GM12878 (cell line): ENCODE measurements around the gene ULBP3. TPM values are rescaled to one million over a fixed set of nuclear protein-coding genes. Genes with fewer than 3 reads are reported as not detected.

ENCODE experiments used
- ATAC-seq: fragments of 200-7000 bp; cut with Tn5 transposase; 3 replicates; pipeline ENCODE4 v1.9.1; 2020; ENCODE audit warnings: mild to moderate bottlenecking, moderate library complexity
- BruUV-seq: library from RNA; stranded (reverse); fragments of 400-500 nt; replicated peaks from 2 replicates; lab custom pipeline; 2021; lab: Mats Ljungman, UMichigan
- CTCF ChIA-PET: fragments of 300-600 bp; sonication (Branson Sonifier 250); formaldehyde crosslinking; extraction: SDS; loops from one replicate; lab custom pipeline; 2021; ENCODE audit warnings: inconsistent platforms; lab: Yijun Ruan, JAX
- POLR2A ChIA-PET: fragments of 350-600 bp; formaldehyde crosslinking; extraction: SDS; loops from one replicate; lab custom pipeline; 2021; ENCODE audit warnings: inconsistent platforms; lab: Charles Lee
- RAD21 ChIA-PET: fragments of 300-600 bp; sonication (Branson Sonifier 250); formaldehyde crosslinking; loops from one replicate; lab custom pipeline; 2023; ENCODE audit warnings: antibody characterized with exemption; ENCODE audit not compliant: unreplicated experiment; lab: Charles Lee
- SMC1A ChIA-PET: fragments of 300-600 bp; sonication (Branson Sonifier 250); formaldehyde crosslinking; loops from one replicate; lab custom pipeline; 2023; ENCODE audit not compliant: unreplicated experiment, uncharacterized antibody; lab: Charles Lee
- DNase-seq: peaks from one replicate; pipeline ENCODE4 v3.0.0-alpha.2; 2011; ENCODE audit warnings: low read depth, low spot score
- FAIRE-seq: peaks from 3 replicates; lab custom pipeline; 2011; peaks lifted over from hg19 to GRCh38; lab: Jason Lieb, UNC
- H2AFZ ChIP-seq: 2 replicates; pipeline ENCODE4 v1.6.0; 2011; ENCODE audit warnings: low read depth, low read length, control low read depth; ENCODE audit not compliant: control insufficient read depth
- H3K27ac ChIP-seq: 2 replicates; pipeline ENCODE4 v1.5.1; 2011; ENCODE audit warnings: control low read depth; ENCODE audit not compliant: control insufficient read depth, insufficient read depth
- H3K27me3 ChIP-seq, 2 experiments: replicated peaks in 1 of 2; 2 replicates each; pipeline versions ENCODE4 v1.6.0 to v1.6.1; 2011; ENCODE audit warnings: low read length in 1 of 2; ENCODE audit not compliant: control insufficient read depth in 2 of 2, insufficient read depth in 2 of 2
- H3K36me3 ChIP-seq, 2 experiments: 2 replicates each; pipeline ENCODE4 v1.5.1; 2011; ENCODE audit warnings: low read length in 1 of 2; ENCODE audit not compliant: control insufficient read depth in 2 of 2, insufficient read depth in 2 of 2
- H3K4me1 ChIP-seq: 2 replicates; pipeline ENCODE4 v1.6.1; 2011; ENCODE audit warnings: mild to moderate bottlenecking, low read length, moderate library complexity, mixed read lengths; ENCODE audit not compliant: control insufficient read depth, insufficient read depth
- H3K4me2 ChIP-seq: 2 replicates; pipeline ENCODE4 v1.6.0; 2011; ENCODE audit warnings: control low read depth; ENCODE audit not compliant: control insufficient read depth, insufficient read depth
- H3K4me3 ChIP-seq: fragments of 200-600 bp; sonication (generic); 2 replicates; pipeline ENCODE4 v1.5.1; 2016
- H3K79me2 ChIP-seq: 2 replicates; pipeline ENCODE4 v1.6.0; 2011; ENCODE audit warnings: low read length; ENCODE audit not compliant: control insufficient read depth, insufficient read depth
- H3K9ac ChIP-seq: 2 replicates; pipeline ENCODE4 v1.8.0; 2011; ENCODE audit warnings: low read length, control low read depth, mixed read lengths; ENCODE audit not compliant: control insufficient read depth, insufficient read depth
- H3K9me3 ChIP-seq: replicated peaks from 3 replicates; pipeline ENCODE4 v1.5.1; 2011; ENCODE audit warnings: mild to moderate bottlenecking, low read length; ENCODE audit not compliant: control insufficient read depth, insufficient read depth
- H4K20me1 ChIP-seq: 2 replicates; pipeline ENCODE4 v1.6.0; 2011; ENCODE audit not compliant: control insufficient read depth, insufficient read depth
- FOXK2 ChIP-seq: fragments of 450-650 bp; IDR thresholded peaks from 2 replicates; pipeline ENCODE4 v1.6.1; 2017; ENCODE audit warnings: mild to moderate bottlenecking, moderate library complexity
- FOXM1 ChIP-seq: IDR thresholded peaks from 2 replicates; pipeline ENCODE4 v1.6.1; 2012; ENCODE audit warnings: low read depth, mild to moderate bottlenecking, inconsistent platforms, low read length, moderate library complexity
- PAX8 ChIP-seq: fragments of 450-650 bp; IDR thresholded peaks from 2 replicates; pipeline ENCODE4 v1.6.1; 2017; ENCODE audit warnings: mild to moderate bottlenecking, moderate library complexity
- PKNOX1 ChIP-seq: fragments of 450-650 bp; IDR thresholded peaks from 2 replicates; pipeline ENCODE4 v1.6.1; 2016; ENCODE audit warnings: mild to moderate bottlenecking
- PML ChIP-seq: IDR thresholded peaks from 2 replicates; pipeline ENCODE4 v1.6.1; 2012; ENCODE audit warnings: low read length, inconsistent platforms
- RFX5 ChIP-seq: IDR thresholded peaks from 2 replicates; pipeline ENCODE4 v1.6.1; 2011; ENCODE audit warnings: low read depth, low read length, improper control_type of control experiment
- SMAD1 ChIP-seq: fragments of 450-650 bp; IDR thresholded peaks from 2 replicates; pipeline ENCODE4 v1.6.1; 2018; ENCODE audit warnings: mild to moderate bottlenecking, low read depth; ENCODE audit not compliant: partially characterized antibody
- SP1 ChIP-seq: IDR thresholded peaks from one replicate; pipeline ENCODE4 v1.6.1; 2011; ENCODE audit warnings: low read depth, low read length
- ZBTB11 ChIP-seq: fragments of 450-650 bp; formaldehyde crosslinking; IDR thresholded peaks from 2 replicates; pipeline ENCODE4 v1.5.0; 2022; ENCODE audit warnings: mild to moderate bottlenecking, missing genetic modification characterization
- WGBS: methylation state at CpG from one replicate; pipeline ENCODE4 v1.1.6; 2016; ENCODE audit warnings: low lambda C conversion rate; ENCODE audit not compliant: insufficient replicate concordance, insufficient coverage; ENCODE audit errors: missing lambda C conversion rate; 5-methylcytosine and 5-hydroxymethylcytosine counted together
- in situ Hi-C: fragments of 300-500 bp; cut with MboI; formaldehyde crosslinking; loops from 9 replicates; pipeline ENCODE4 v1.14.3; 2018; ENCODE audit warnings: mixed read lengths
- intact Hi-C: fragments of 100-400 bp; cut with micrococcal nuclease; formaldehyde crosslinking; loops from one replicate; pipeline ENCODE4 v1.14.2; 2022; ENCODE audit not compliant: unreplicated experiment
- polyA plus RNA-seq, 11 experiments: library from polyadenylated mRNA; depleted of rRNA in 4 of 11; unstranded in 6 of 11; stranded (reverse) in 5 of 11; fragments of >200 nt; fragmentation: Nextera tagmentation in 4 of 11; fragmentation: Illumina TruSeq in 1 of 11; extraction: Ambion mirVana in 4 of 11; extraction: Trizol in 1 of 11; gene quantifications; 1 replicate in 1 of 11; 2 replicates in 10 of 11; pipeline versions ENCODE4 v1.2.1 to v1.2.3, GENCODE V29; 2011 to 2016; ENCODE audit warnings: inconsistent platforms in 2 of 11, missing spikeins in 2 of 11, low read depth in 1 of 11
- total RNA-seq, 4 experiments: library from RNA; depleted of rRNA in 3 of 4; stranded (reverse); fragments of >200 nt in 3 of 4; fragmentation: Illumina TruSeq in 1 of 4; extraction: Trizol in 1 of 4; gene quantifications; 2 replicates each; pipeline versions ENCODE4 v1.2.1 to v1.2.3, GENCODE V29; 2013 to 2021

ULBP3 gene
- total and polyA plus RNA-seq, 10 of the 15 experiments (the other 5 are each of a cell fraction or from before 2014, with no cell fraction given), result 0.08 to 0.16 TPM; not detected in 8

GRCh38 chr6:150048099-150048498 is 20.8 kb downstream of the ULBP3 start:
- no peaks in the 10 kb centered on the region for H4K20me1 ChIP-seq
- FAIRE-seq (no peak), ATAC-seq (no peak), DNase-seq (no peak)
- ChIA-PET CTCF (no interaction called here), RAD21 (no interaction called here), POLR2A (no interaction called here), SMC1A (no interaction called here)
- H3K27me3 ChIP-seq, result peaks cover 0 to 2% of the 10 kb centered on the region in 2 experiments; a peak in 2 of 4 replicates
- TF ChIP-seq SMAD1 (no peak), ZBTB11 (CRISPR knock-in tag) (no peak), FOXM1 (no peak), RFX5 (no peak), SP1 (no peak), FOXK2 (no peak), PAX8 (no peak), PKNOX1 (no peak), PML (no peak)
- intact Hi-C loops, result no loop called here
- H2AFZ ChIP-seq, result no peak overlapping the region
- no peak overlapping the region for H3K4me3 ChIP-seq
- H3K9me3 ChIP-seq, result no peaks in the 10 kb centered on the region
- H3K9ac ChIP-seq, result no peak overlapping the region
- H3K4me1 ChIP-seq, result no peaks in the 10 kb centered on the region
- in situ Hi-C loops, result no loop called here
- H3K27ac ChIP-seq, result no peak overlapping the region
- H3K79me2 ChIP-seq, result no peaks in the 10 kb centered on the region
- H3K36me3 ChIP-seq, result no peaks in the 10 kb centered on the region
- WGBS, result 20% methylated on average over 4 of the region's 4 CpGs
- BruUV-seq, result no TSS peak
- H3K4me2 ChIP-seq, result no peak overlapping the region
